ENCODE results near the gene HDLBP.
A peak's percentile ranks its signal among the peaks of the same experiment; 100 is the strongest.

Gene HDLBP

GRCh38 chr2:241329669-241330615 lies 14.5 kb upstream of the HDLBP start:
- TF ChIP-seq MAX (IDR thresholded peaks at IDR 0.05; ENCODE audit: low read depth, low read length) (no peak), MYC (IDR thresholded peaks at IDR 0.05; ENCODE audit: low read depth, low read length) (no peak), POLR2A (IDR thresholded peaks at IDR 0.05; ENCODE audit: extremely low read depth, insufficient read length) (no peak), CTCF (IDR thresholded peaks at IDR 0.05; ENCODE audit: low read depth, low read length) (no peak)
- H3K4me3 ChIP-seq (ENCODE audit: low read depth, low read length), result no peak overlapping the region
- no peak for DNase-seq (ENCODE audit: low read depth)

GRCh38 chr2:241325257-241325656 lies 9.8 kb upstream of the HDLBP start:
- H3K4me3 ChIP-seq (ENCODE audit: low read depth, low read length), result no peak overlapping the region
- DNase-seq (ENCODE audit: low read depth), result no peak
- TF ChIP-seq CTCF (IDR thresholded peaks at IDR 0.05; ENCODE audit: low read depth, low read length) (no peak), MYC (IDR thresholded peaks at IDR 0.05; ENCODE audit: low read depth, low read length) (no peak), POLR2A (IDR thresholded peaks at IDR 0.05; ENCODE audit: extremely low read depth, insufficient read length) (no peak), MAX (IDR thresholded peaks at IDR 0.05; ENCODE audit: low read depth, low read length) (no peak)

- peak overlapping the region; percentile 48 for H3K4me3 ChIP-seq (ENCODE audit: low read depth, low read length)
- TF ChIP-seq MYC (IDR thresholded peaks at IDR 0.05; ENCODE audit: low read depth, low read length) (no peak), MAX (IDR thresholded peaks at IDR 0.05; ENCODE audit: low read depth, low read length) (no peak)
- peak; percentile 60 for DNase-seq (ENCODE audit: low read depth)
Measured at GRCh38 chr2:241324775-241325174, 9.3 kb upstream of the HDLBP start.

- H3K4me3 ChIP-seq (ENCODE audit: low read depth, low read length), result peak overlapping the region; percentile 48
- TF ChIP-seq CTCF (IDR thresholded peaks at IDR 0.05; ENCODE audit: low read depth, low read length) (no peak), POLR2A (IDR thresholded peaks at IDR 0.05; ENCODE audit: extremely low read depth, insufficient read length) (no peak), MYC (IDR thresholded peaks at IDR 0.05; ENCODE audit: low read depth, low read length) (no peak), MAX (IDR thresholded peaks at IDR 0.05; ENCODE audit: low read depth, low read length) (no peak)
- DNase-seq (ENCODE audit: low read depth), result peak; percentile 23
Measured at GRCh38 chr2:241323778-241324177, 8.3 kb upstream of the HDLBP start.

- DNase-seq (ENCODE audit: low read depth), result no peak
- no peak overlapping the region for H3K4me3 ChIP-seq (ENCODE audit: low read depth, low read length)
- no peak for TF ChIP-seq POLR2A (IDR thresholded peaks at IDR 0.05; ENCODE audit: extremely low read depth, insufficient read length)
- no peak for TF ChIP-seq CTCF (IDR thresholded peaks at IDR 0.05; ENCODE audit: low read depth, low read length)
- no peak for TF ChIP-seq MAX (IDR thresholded peaks at IDR 0.05; ENCODE audit: low read depth, low read length)
- no peak for TF ChIP-seq MYC (IDR thresholded peaks at IDR 0.05; ENCODE audit: low read depth, low read length)
Measured at GRCh38 chr2:241321886-241322285, 6.4 kb upstream of the HDLBP start.

- TF ChIP-seq MYC (IDR thresholded peaks at IDR 0.05; ENCODE audit: low read depth, low read length) (no peak), POLR2A (IDR thresholded peaks at IDR 0.05; ENCODE audit: extremely low read depth, insufficient read length) (no peak), MAX (IDR thresholded peaks at IDR 0.05; ENCODE audit: low read depth, low read length) (no peak)
- no peak for DNase-seq (ENCODE audit: low read depth)
- H3K4me3 ChIP-seq (ENCODE audit: low read depth, low read length), result peak overlapping the region; percentile 23
Measured at GRCh38 chr2:241321033-241321432, 5.6 kb upstream of the HDLBP start.

All from NB4 (cell line).